UCSD-AML1 (cell line): ENCODE results near the gene CYBB.

Experiments
- DNase-seq: peaks from one replicate; lab custom pipeline; 2025; ENCODE audit not compliant: unreplicated experiment; lab: John Stamatoyannopoulos, UW

Gene CYBB

GRCh38 chrX:37834937-37835336, 55.1 kb downstream of the CYBB start:
- no peak for DNase-seq

GRCh38 chrX:37840931-37841330, 61.1 kb downstream of the CYBB start:
- no peak for DNase-seq

GRCh38 chrX:37844622-37845021, 64.8 kb downstream of the CYBB start:
- DNase-seq, result no peak

- no peak for DNase-seq
These were observed 66.3 kb downstream of the CYBB start for GRCh38 chrX:37846141-37846540.

- DNase-seq, result no peak
These were observed 66.7 kb downstream of the CYBB start for GRCh38 chrX:37846558-37846933.

- DNase-seq, result no peak
These were observed 67.3 kb downstream of the CYBB start, which contains the start of gene DYNLT3 for GRCh38 chrX:37846934-37847732. Gene DYNLT3 (minus strand): TSS chrX:37847571. CDS start chrX:37847510, 61 bp downstream.

- no peak for DNase-seq
These were observed 67.9 kb downstream of the CYBB start for GRCh38 chrX:37847733-37848197.

- no peak for DNase-seq
These were observed 74.3 kb downstream of the CYBB start for GRCh38 chrX:37854148-37854547.

GRCh38 chrX:37854748-37855147, 74.9 kb downstream of the CYBB start:
- DNase-seq, result no peak

- DNase-seq, result no peak
These were observed 80.9 kb downstream of the CYBB start for GRCh38 chrX:37860721-37861120.

GRCh38 chrX:37862851-37863250, 83.0 kb downstream of the CYBB start:
- no peak for DNase-seq
